HCT116 (cell line): ENCODE data around the gene METTL24.

Source experiments
- ATF3 ChIP-seq: IDR thresholded peaks from 2 replicates; pipeline ENCODE4 v1.6.1; 2012
- CTCF ChIP-seq, 3 experiments: fragments of 200-600 bp in 1 of 3; sonication (generic) in 1 of 3; IDR thresholded peaks in 2 of 3; conservative IDR thresholded peaks in 1 of 3; 2 replicates each; pipeline ENCODE4 v1.5.1; 2012 to 2017; ENCODE audit warnings: low read depth in 2 of 3, low read length in 2 of 3, antibody characterized with exemption in 1 of 3, borderline replicate concordance in 1 of 3, control low read depth in 1 of 3, mild to moderate bottlenecking in 1 of 3, mixed read lengths in 1 of 3, mixed run types in 1 of 3, moderate library complexity in 1 of 3; ENCODE audit not compliant: insufficient read depth in 1 of 3
- EZH2 ChIP-seq: fragments of 200-600 bp; sonication (generic); IDR thresholded peaks from 2 replicates; pipeline ENCODE4 v1.6.1; 2017; ENCODE audit warnings: antibody characterized with exemption, mixed run types
- POLR2A ChIP-seq: IDR thresholded peaks from 2 replicates; pipeline ENCODE4 v1.7.0; 2011; ENCODE audit warnings: borderline replicate concordance; ENCODE audit not compliant: insufficient read depth, insufficient read length; ENCODE audit errors: extremely low read depth
- POLR2AphosphoS5 ChIP-seq: IDR thresholded peaks from 2 replicates; pipeline ENCODE4 v1.6.1; 2011; ENCODE audit warnings: mild to moderate bottlenecking, low read depth, low read length, moderate library complexity
- TCF7L2 ChIP-seq: IDR thresholded peaks from 2 replicates; pipeline ENCODE4 v1.7.0; 2011; ENCODE audit warnings: borderline replicate concordance, inconsistent platforms; ENCODE audit not compliant: insufficient read depth, insufficient read length; ENCODE audit errors: extremely low read depth
- YY1 ChIP-seq: IDR thresholded peaks from 2 replicates; pipeline ENCODE4 v1.6.1; 2011; ENCODE audit warnings: low read length, low read depth, moderate library complexity, mild to moderate bottlenecking; ENCODE audit not compliant: insufficient replicate concordance; ENCODE audit errors: extremely low read depth
- ZFX ChIP-seq: fragments of 450-650 bp; IDR thresholded peaks from 2 replicates; pipeline ENCODE4 v1.6.1; 2017
- ZNF274 ChIP-seq: fragments of 200-500 bp; sonication (Bioruptor generic); IDR thresholded peaks from 2 replicates; pipeline ENCODE4 v1.6.1; 2014; ENCODE audit warnings: mild to moderate bottlenecking, low read depth, low read length, inconsistent platforms

GRCh38 chr6:110317646-110318045, 40.5 kb downstream of the METTL24 start:
- TF ChIP-seq CTCF (IDR thresholded peaks at IDR 0.05 in 2 of 3, conservative IDR thresholded peaks at IDR 0.05 in 1 of 3; ENCODE audit: borderline replicate concordance in 1 of 3, insufficient read depth in 1 of 3, low read depth in 2 of 3, low read length in 2 of 3) (no peak), ZFX (no peak), EZH2 (no peak), POLR2A (no peak), ATF3 (no peak), YY1 (no peak), ZNF274 (no peak), TCF7L2 (no peak), POLR2AphosphoS5 (no peak)
